H1 (cell line): Measurements from ENCODE around the gene GSE1. TPM values are rescaled to one million over a fixed set of nuclear protein-coding genes. Genes with fewer than 3 reads are reported as not detected.

Source experiments
- CTCF ChIA-PET: fragments of 300-600 bp; sonication (Branson Sonifier 250); formaldehyde crosslinking; loops from one replicate; lab custom pipeline; 2021; ENCODE audit not compliant: partially characterized antibody; lab: Charles Lee
- POLR2A ChIA-PET: fragments of 300-600 bp; sonication (Branson Sonifier 250); formaldehyde crosslinking; loops from one replicate; lab custom pipeline; 2021; ENCODE audit warnings: inconsistent platforms; ENCODE audit not compliant: partially characterized antibody; lab: Charles Lee
- DNase-seq, 2 experiments: peaks; one replicate each; pipeline versions ENCODE4 v3.0.0 to v3.0.0-alpha.2; 2010 to 2022; ENCODE audit warnings: low spot score in 2 of 2, low read depth in 1 of 2, mixed read lengths in 1 of 2
- FAIRE-seq: peaks from 2 replicates; lab custom pipeline; 2011; peaks lifted over from hg19 to GRCh38; lab: Jason Lieb, UNC
- H2AFZ ChIP-seq: 2 replicates; pipeline ENCODE4 v1.8.1; 2012; ENCODE audit warnings: low read length, inconsistent platforms
- H2AK5ac ChIP-seq: 2 replicates; pipeline ENCODE4 v1.6.1; 2013; ENCODE audit warnings: low read depth, low read length
- H2BK120ac ChIP-seq: replicated peaks from 2 replicates; pipeline ENCODE3; 2013; ENCODE audit warnings: low read depth, low read length, inconsistent platforms
- H2BK12ac ChIP-seq: 2 replicates; pipeline ENCODE4 v1.6.1; 2013; ENCODE audit warnings: low read depth, low read length
- H2BK15ac ChIP-seq: 2 replicates; pipeline ENCODE4 v1.6.1; 2013; ENCODE audit warnings: low read length
- H2BK20ac ChIP-seq: 2 replicates; pipeline ENCODE4 v1.6.1; 2013; ENCODE audit warnings: low read length
- H2BK5ac ChIP-seq: 2 replicates; pipeline ENCODE4 v1.6.1; 2013; ENCODE audit warnings: low read depth, low read length
- H3K14ac ChIP-seq: 2 replicates; pipeline ENCODE4 v1.6.1; 2013; ENCODE audit warnings: inconsistent platforms; ENCODE audit not compliant: insufficient read length
- H3K18ac ChIP-seq: 2 replicates; pipeline ENCODE4 v1.6.1; 2013; ENCODE audit warnings: low read length; ENCODE audit errors: extremely low read depth
- H3K23ac ChIP-seq: 2 replicates; pipeline ENCODE4 v1.6.1; 2013; ENCODE audit warnings: inconsistent platforms; ENCODE audit not compliant: insufficient read length
- H3K23me2 ChIP-seq: 2 replicates; pipeline ENCODE4 v1.6.1; 2013; ENCODE audit warnings: low read depth, low read length
- H3K27ac ChIP-seq: 2 replicates; pipeline ENCODE4 v1.6.1; 2011; ENCODE audit warnings: low read depth, low read length, inconsistent platforms
- H3K27me3 ChIP-seq, 4 experiments: replicated peaks in 1 of 4; 1 replicate in 1 of 4; 2 replicates in 3 of 4; pipeline versions ENCODE4 v1.6.1 to v1.8.1; 2011 to 2013; ENCODE audit warnings: low read length in 3 of 4, mild to moderate bottlenecking in 3 of 4, inconsistent platforms in 2 of 4, mixed read lengths in 2 of 4, moderate library complexity in 1 of 4; ENCODE audit not compliant: control insufficient read depth in 3 of 4, insufficient read depth in 3 of 4; ENCODE audit errors: extremely low read depth in 1 of 4
- H3K36me3 ChIP-seq, 4 experiments: 2 replicates each; pipeline versions ENCODE4 v1.6.1 to v1.8.1; 2011 to 2013; ENCODE audit warnings: mild to moderate bottlenecking in 4 of 4, low read length in 3 of 4, moderate library complexity in 2 of 4, control low read depth in 1 of 4, inconsistent platforms in 1 of 4; ENCODE audit not compliant: insufficient read depth in 4 of 4, control insufficient read depth in 2 of 4
- H3K4ac ChIP-seq: replicated peaks from 2 replicates; pipeline ENCODE3; 2013; ENCODE audit warnings: low read length, low read depth, mixed read lengths, inconsistent platforms; ENCODE audit not compliant: insufficient read length
- H3K4me1 ChIP-seq, 4 experiments: replicated peaks in 1 of 4; 1 replicate in 1 of 4; 2 replicates in 3 of 4; pipeline versions ENCODE4 v1.6.1 to v1.8.1; 2011 to 2013; ENCODE audit warnings: low read length in 3 of 4, inconsistent platforms in 2 of 4, mixed read lengths in 1 of 4; ENCODE audit not compliant: insufficient read depth in 4 of 4, control insufficient read depth in 3 of 4
- H3K4me2 ChIP-seq, 2 experiments: 2 replicates each; pipeline versions ENCODE4 v1.6.1 to v1.8.1; 2011 to 2013; ENCODE audit warnings: low read depth in 2 of 2, low read length in 2 of 2, control low read depth in 1 of 2, inconsistent platforms in 1 of 2, mild to moderate bottlenecking in 1 of 2; ENCODE audit not compliant: insufficient read depth in 1 of 2
- H3K4me3 ChIP-seq, 4 experiments: fragments of 200-600, 300-600 bp in 1 of 4; sonication (generic), shearing (Covaris generic), sonication (Bioruptor Twin) in 1 of 4; 2 replicates each; pipeline versions ENCODE4 v1.5.1 to v1.8.1; 2011 to 2016; ENCODE audit warnings: low read length in 4 of 4, low read depth in 3 of 4, control low read depth in 2 of 4, inconsistent platforms in 2 of 4, mild to moderate bottlenecking in 2 of 4, mixed read lengths in 1 of 4, moderate library complexity in 1 of 4; ENCODE audit not compliant: insufficient read depth in 2 of 4; ENCODE audit errors: extremely low read depth in 1 of 4
- H3K56ac ChIP-seq: replicated peaks from 2 replicates; pipeline ENCODE3; 2013; ENCODE audit warnings: low read depth, mild to moderate bottlenecking, mixed read lengths, low read length, inconsistent platforms; ENCODE audit not compliant: insufficient read length
- H3K79me1 ChIP-seq: 2 replicates; pipeline ENCODE4 v1.6.1; 2013; ENCODE audit warnings: low read depth, low read length, control low read depth
- H3K79me2 ChIP-seq, 2 experiments: 2 replicates each; pipeline versions ENCODE4 v1.6.1 to v1.8.1; 2012 to 2013; ENCODE audit warnings: low read length in 2 of 2, mild to moderate bottlenecking in 2 of 2, inconsistent platforms in 1 of 2; ENCODE audit not compliant: insufficient read depth in 2 of 2, control insufficient read depth in 1 of 2
- H3K9ac ChIP-seq, 4 experiments: replicated peaks in 1 of 4; 1 replicate in 1 of 4; 2 replicates in 3 of 4; pipeline versions ENCODE4 v1.6.1 to v1.8.1; 2011 to 2013; ENCODE audit warnings: low read depth in 3 of 4, low read length in 3 of 4, control low read depth in 2 of 4, mild to moderate bottlenecking in 2 of 4, moderate library complexity in 2 of 4, inconsistent platforms in 1 of 4; ENCODE audit errors: extremely low read depth in 1 of 4
- H3K9me3 ChIP-seq, 2 experiments: 2 replicates each; pipeline versions ENCODE4 v1.6.1 to v1.8.1; 2012 to 2013; ENCODE audit warnings: mild to moderate bottlenecking in 2 of 2, moderate library complexity in 2 of 2, control low read depth in 1 of 2, inconsistent platforms in 1 of 2, low read depth in 1 of 2, low read length in 1 of 2, mixed read lengths in 1 of 2; ENCODE audit not compliant: insufficient read depth in 2 of 2
- H4K20me1 ChIP-seq, 2 experiments: replicated peaks in 1 of 2; 2 replicates each; pipeline versions ENCODE3 to v1.8.1; 2011 to 2013; ENCODE audit warnings: inconsistent platforms in 2 of 2, low read length in 2 of 2, mild to moderate bottlenecking in 1 of 2; ENCODE audit not compliant: insufficient read depth in 2 of 2, control insufficient read depth in 1 of 2
- H4K5ac ChIP-seq: 2 replicates; pipeline ENCODE4 v1.6.1; 2013; ENCODE audit warnings: low read length, low read depth, mixed read lengths, inconsistent platforms; ENCODE audit not compliant: insufficient read length
- H4K8ac ChIP-seq: 2 replicates; pipeline ENCODE4 v1.8.0; 2013; ENCODE audit warnings: mild to moderate bottlenecking, moderate library complexity, low read length, inconsistent platforms; ENCODE audit not compliant: insufficient read depth; ENCODE audit errors: extremely low read depth
- H4K91ac ChIP-seq: replicated peaks from 2 replicates; pipeline ENCODE3; 2013; ENCODE audit warnings: low read length, mixed read lengths, inconsistent platforms; ENCODE audit not compliant: insufficient read length
- EP300 ChIP-seq, 2 experiments: IDR thresholded peaks; 1 replicate in 1 of 2; 2 replicates in 1 of 2; pipeline ENCODE4 v1.6.1; 2011 to 2012; ENCODE audit warnings: low read depth in 2 of 2, low read length in 2 of 2, mild to moderate bottlenecking in 2 of 2, borderline replicate concordance in 1 of 2, inconsistent platforms in 1 of 2, moderate library complexity in 1 of 2
- HDAC6 ChIP-seq: IDR thresholded peaks from one replicate; pipeline ENCODE4 v1.7.1; 2012; ENCODE audit warnings: low read depth, mild to moderate bottlenecking, inconsistent platforms, low read length, moderate library complexity
- KDM4A ChIP-seq: IDR thresholded peaks from one replicate; pipeline ENCODE4 v1.7.1; 2012; ENCODE audit warnings: low read depth, mild to moderate bottlenecking, moderate library complexity, low read length, inconsistent platforms; ENCODE audit not compliant: severe bottlenecking
- POLR2A ChIP-seq, 2 experiments: IDR thresholded peaks; 1 replicate in 1 of 2; 2 replicates in 1 of 2; pipeline ENCODE4 v1.6.1; 2011; ENCODE audit warnings: low read depth in 2 of 2, low read length in 2 of 2, mild to moderate bottlenecking in 2 of 2; ENCODE audit errors: control extremely low read depth in 1 of 2
- SP1 ChIP-seq: IDR thresholded peaks from 2 replicates; pipeline ENCODE4 v1.6.1; 2011; ENCODE audit warnings: low read depth, low read length
- WGBS, 2 experiments: shearing (Covaris generic) in 1 of 2; methylation state at CpG; one replicate each; pipeline versions ENCODE4 v1.1.6 to v1.1.7; 2013 to 2015; ENCODE audit warnings: low lambda C conversion rate in 2 of 2, mixed read lengths in 2 of 2, inconsistent platforms in 1 of 2, low coverage in 1 of 2, missing lambda C conversion rate in 1 of 2; ENCODE audit not compliant: insufficient replicate concordance in 2 of 2, insufficient coverage in 1 of 2, insufficient read length in 1 of 2; ENCODE audit errors: extremely low coverage in 1 of 2, missing lambda C conversion rate in 1 of 2; 5-methylcytosine and 5-hydroxymethylcytosine counted together
- polyA plus RNA-seq, 7 experiments: library from polyadenylated mRNA; depleted of rRNA in 3 of 7; stranded (reverse) in 5 of 7; unstranded in 2 of 7; fragments of >200 nt in 5 of 7; fragments of 200-250 nt in 2 of 7; gene quantifications; 1 replicate in 5 of 7; 2 replicates in 1 of 7; 4 replicates in 1 of 7; pipeline versions ENCODE4 v1.2.1 to v1.2.3, GENCODE V29; 2011 to 2013; ENCODE audit warnings: missing spikeins in 2 of 7, mixed read lengths in 2 of 7
- total RNA-seq: library from RNA; stranded (reverse); fragmentation: NEBNext Ultra II Directional; extraction: Animal tissue kit (Norgen Biotek cat#: 25700); gene quantifications from 2 replicates; pipeline ENCODE4 v1.2.1, GENCODE V29; 2021

GSE1 gene
- total and polyA plus RNA-seq, 2 of the 8 experiments (the other 6 are each of a cell fraction or from before 2014, with no cell fraction given) = 26.0 to 65.6 TPM

- FAIRE-seq (no peak), DNase-seq (no peak)
- Histone ChIP-seq H3K23ac (no peak overlapping the region), H3K4ac (no peak overlapping the region), H3K23me2 (peaks cover 3% of the 10 kb centered on the region; the same call in 1 of the 2 replicates), H3K18ac (0 out of 2 replicates have a peak overlapping the region, but pooled peaks have one; percentile 78), H2AFZ (no peak overlapping the region), H3K9me3 (no peaks in the 10 kb centered on the region), H3K27me3 (peaks cover 0 to 9% (median 4%) of the 10 kb centered on the region in 4 experiments; a peak in 2 of 7 replicates), H3K56ac (no peak overlapping the region), H2BK120ac (no peak overlapping the region), H3K79me1 (no peaks in the 10 kb centered on the region; the same call in 1 of the 2 replicates), H3K14ac (no peak overlapping the region), H3K4me3 (peak overlapping the region in 3 of 4 experiments; percentile 23 to 54 (median 36); a peak in 4 of 8 replicates), H2BK5ac (peak overlapping the region; percentile 81; the same call in 1 of the 2 replicates), H3K9ac (peak overlapping the region in 1 of 4 experiments; percentile 13; a peak in 1 of 7 replicates), H3K4me1 (peaks cover 10 to 60% (median 52%) of the 10 kb centered on the region in 4 experiments), H3K79me2 (peaks cover 0 to 27% of the 10 kb centered on the region in 2 experiments; a peak in 2 of 4 replicates), H3K27ac (peak overlapping the region; percentile 62; the same call in 1 of the 2 replicates), H4K5ac (peak overlapping the region; percentile 59), H2BK15ac (no peak overlapping the region), H4K91ac (peak overlapping the region; percentile 79), H4K8ac (peak overlapping the region; percentile 72; the same call in 1 of the 2 replicates), H2AK5ac (0 out of 2 replicates have a peak overlapping the region, but pooled peaks have one; percentile 66), H3K4me2 (peak overlapping the region; percentile 62 to 65), H3K36me3 (no peaks in the 10 kb centered on the region; a peak in 1 of 8 replicates), H4K20me1 (peaks cover 0 to 2% of the 10 kb centered on the region in 2 experiments), H2BK12ac (0 out of 2 replicates have a peak overlapping the region, but pooled peaks have one; percentile 75), H2BK20ac (no peak overlapping the region)
- ChIA-PET POLR2A (interaction anchor here (0.9 to 1.8 kb wide), 4 partner anchors 29 to 86 kb away, joined by 3 to 11 read pairs (median 4); no protein-coding TSS in a partner anchor), CTCF (interaction anchor here (0.7 to 6.6 kb wide), 21 partner anchors 9 to 185 kb away, joined by 3 to 79 read pairs (median 6); no protein-coding TSS in a partner anchor)
- TF ChIP-seq KDM4A (no peak), HDAC6 (no peak), EP300 (IDR thresholded peaks at IDR 0.05; ENCODE audit: borderline replicate concordance in 1 of 2, low read depth in 2 of 2, low read length in 2 of 2) (no peak), SP1 (no peak), POLR2A (IDR thresholded peaks at IDR 0.05; ENCODE audit: control extremely low read depth in 1 of 2, low read depth in 2 of 2, low read length in 2 of 2) (no peak)
- WGBS, 2 experiments = 30% methylated on average over 6 of the region's 7 CpGs; no CpG with 5 or more reads in 1 of the 2 experiments
These were observed 6.2 kb upstream of the GSE1 start for GRCh38 chr16:85606904-85607303.
